Retinal pigment epithelial cell (primary cell): ENCODE data around the gene ATG101.

Experiments
- DNase-seq: peaks from one replicate; pipeline ENCODE4 v3.0.0-alpha.2; 2010; ENCODE audit warnings: low read depth
- H3K4me3 ChIP-seq: 2 replicates; pipeline ENCODE4 v1.5.1; 2011; ENCODE audit warnings: mild to moderate bottlenecking, low read length, control low read depth, moderate library complexity
- TF ChIP-seq, protein P1 (sequence below): conservative IDR thresholded peaks from 2 replicates; pipeline ENCODE4 v1.5.1; 2011; ENCODE audit warnings: low read depth, low read length, control low read depth, inconsistent platforms

Gene ATG101

DNA sequence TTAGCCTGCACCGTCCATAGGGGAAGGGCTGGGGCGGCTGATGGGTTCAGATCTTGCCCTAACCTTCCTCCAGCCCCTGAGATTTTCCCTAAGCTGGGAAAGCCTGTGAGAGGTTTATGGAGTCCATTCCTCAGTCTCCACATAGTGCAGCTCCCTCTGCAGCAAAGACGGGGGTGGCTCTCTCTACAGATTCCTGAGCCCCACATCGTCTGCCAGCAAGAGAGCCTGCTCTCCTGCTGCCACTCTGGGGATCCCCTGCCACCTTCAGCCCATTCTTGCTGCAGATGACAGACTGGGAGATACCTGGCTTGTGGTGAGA lies 12.8 kb downstream of the ATG101 start:
- H3K4me3 ChIP-seq, result no peak overlapping the region
- no peak for DNase-seq
- TF ChIP-seq, protein P1, sequence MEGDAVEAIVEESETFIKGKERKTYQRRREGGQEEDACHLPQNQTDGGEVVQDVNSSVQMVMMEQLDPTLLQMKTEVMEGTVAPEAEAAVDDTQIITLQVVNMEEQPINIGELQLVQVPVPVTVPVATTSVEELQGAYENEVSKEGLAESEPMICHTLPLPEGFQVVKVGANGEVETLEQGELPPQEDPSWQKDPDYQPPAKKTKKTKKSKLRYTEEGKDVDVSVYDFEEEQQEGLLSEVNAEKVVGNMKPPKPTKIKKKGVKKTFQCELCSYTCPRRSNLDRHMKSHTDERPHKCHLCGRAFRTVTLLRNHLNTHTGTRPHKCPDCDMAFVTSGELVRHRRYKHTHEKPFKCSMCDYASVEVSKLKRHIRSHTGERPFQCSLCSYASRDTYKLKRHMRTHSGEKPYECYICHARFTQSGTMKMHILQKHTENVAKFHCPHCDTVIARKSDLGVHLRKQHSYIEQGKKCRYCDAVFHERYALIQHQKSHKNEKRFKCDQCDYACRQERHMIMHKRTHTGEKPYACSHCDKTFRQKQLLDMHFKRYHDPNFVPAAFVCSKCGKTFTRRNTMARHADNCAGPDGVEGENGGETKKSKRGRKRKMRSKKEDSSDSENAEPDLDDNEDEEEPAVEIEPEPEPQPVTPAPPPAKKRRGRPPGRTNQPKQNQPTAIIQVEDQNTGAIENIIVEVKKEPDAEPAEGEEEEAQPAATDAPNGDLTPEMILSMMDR, result no peak

GRCh38 chr12:52082988-52083637 lies 13.3 kb downstream of the ATG101 start:
- DNase-seq, result no peak

DNA sequence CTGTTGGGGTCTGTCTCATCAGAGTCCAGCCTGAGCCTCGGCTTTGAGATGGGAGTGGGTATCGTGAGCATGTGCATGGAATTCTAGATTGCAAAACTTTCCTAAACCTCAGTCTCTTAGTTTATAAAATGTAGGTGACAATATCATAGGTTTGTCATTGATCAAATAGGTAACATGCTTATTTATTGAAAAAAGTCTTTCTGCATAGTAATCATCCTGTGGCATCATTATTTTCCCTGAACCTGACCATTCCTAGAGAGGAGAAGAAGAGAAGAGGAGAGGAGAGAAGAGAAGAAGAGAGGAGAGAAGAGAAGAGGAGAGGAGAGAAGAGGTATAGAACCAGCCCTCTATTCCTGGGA lies 13.8 kb downstream of the ATG101 start:
- no peak overlapping the region for H3K4me3 ChIP-seq
- TF ChIP-seq, protein P1, result no peak
- no peak for DNase-seq

More at GRCh38 chr12:52082988-52083637, 13.3 kb downstream of the ATG101 start:
- no peak overlapping the region for H3K4me3 ChIP-seq
- TF ChIP-seq, protein P1, result peak; percentile 98

DNA sequence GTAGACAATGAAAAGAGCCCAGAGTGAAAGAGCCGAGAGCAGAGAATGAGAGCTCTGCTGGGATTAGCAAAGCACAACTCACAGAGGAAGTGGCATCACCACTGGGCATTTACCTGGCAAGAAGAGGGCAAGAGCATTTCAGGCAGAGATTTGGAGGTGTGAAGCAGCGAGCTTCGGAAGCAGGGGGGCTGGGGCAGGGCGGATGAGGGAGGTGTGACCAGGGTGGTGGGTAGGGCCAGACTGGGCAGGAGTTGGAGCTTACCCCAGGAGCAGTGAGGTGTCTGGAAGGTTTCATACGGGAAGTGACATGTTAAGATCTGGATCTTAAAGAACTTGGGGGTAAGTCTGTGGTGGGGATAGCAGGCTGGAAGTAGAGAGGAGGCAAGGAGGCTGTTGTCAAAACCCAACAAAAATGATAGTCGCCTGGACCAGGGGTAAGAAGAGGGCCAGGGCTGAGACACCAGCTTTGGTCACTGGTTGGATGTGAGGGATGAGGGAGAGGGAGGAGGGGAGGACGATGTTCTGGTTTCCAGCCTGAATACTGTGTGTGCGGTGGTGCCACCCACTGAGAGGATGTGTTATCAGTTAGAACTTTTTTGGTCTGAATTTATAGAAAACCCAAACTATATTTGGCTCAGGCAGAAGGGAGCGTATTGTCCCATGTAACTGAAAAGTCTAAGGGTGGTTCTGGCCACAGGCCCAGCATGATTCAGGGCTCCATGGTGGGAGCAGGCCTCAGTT lies 14.9 kb downstream of the ATG101 start:
- DNase-seq, result no peak
- H3K4me3 ChIP-seq, result no peak overlapping the region
- TF ChIP-seq, protein P1, result no peak

DNA sequence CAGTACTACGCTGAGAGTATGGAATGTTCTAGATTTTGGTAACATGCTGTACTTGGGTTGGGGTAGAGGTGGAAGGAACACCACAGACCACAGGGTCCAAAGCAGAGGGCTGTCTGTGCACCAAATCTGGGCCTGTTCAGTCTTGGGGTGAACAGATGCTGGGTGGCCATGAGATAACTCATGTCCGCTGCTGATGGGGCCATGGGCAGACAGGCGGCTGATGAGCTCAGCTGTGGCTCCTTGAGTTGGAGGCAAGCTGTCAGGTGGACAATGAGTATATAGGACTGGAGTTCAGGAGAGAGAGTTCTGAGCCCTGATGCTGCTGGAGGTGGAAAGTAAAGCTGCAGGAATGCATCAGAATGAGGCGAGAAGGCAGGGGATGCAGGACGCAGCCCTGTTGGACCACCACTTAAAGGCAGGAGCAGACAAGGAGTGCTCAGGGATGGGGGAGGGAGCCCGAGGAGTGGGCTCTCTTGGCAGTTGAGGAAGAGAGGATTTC lies 16.0 kb downstream of the ATG101 start:
- TF ChIP-seq, protein P1, result no peak
- H3K4me3 ChIP-seq, result no peak overlapping the region
- DNase-seq, result no peak

- no peak for DNase-seq
- TF ChIP-seq, protein P1, result no peak
- H3K4me3 ChIP-seq, result no peak overlapping the region
Observed at GRCh38 chr12:52086366-52086765, 16.6 kb downstream of the ATG101 start.
